ENCODE results near the gene METTL9. TPM values are rescaled to one million over a fixed set of nuclear protein-coding genes. Genes with fewer than 3 reads are reported as not detected.
"Not testable (repeated sequence)": the region's sequence is repeated elsewhere in the genome, so short reads cannot be mapped to it uniquely, and the experiment has no call there.

METTL9 gene
- total RNA-seq, 1 experiment from 2014 or later, result 67.6 TPM

GRCh38 chr16:21646721-21647561 is 47.6 kb downstream of the METTL9 start:
- H3K4me1 Mint-ChIP-seq (ENCODE audit: insufficient read depth, unreplicated experiment), result no peaks in the 10 kb centered on the region
- no peak for TF ChIP-seq CTCF (IDR thresholded peaks at IDR 0.05; ENCODE audit: unreplicated experiment)
- no peaks in the 10 kb centered on the region for H3K36me3 Mint-ChIP-seq (ENCODE audit: insufficient read depth, unreplicated experiment)
- no peaks in the 10 kb centered on the region for H3K27me3 Mint-ChIP-seq (ENCODE audit: insufficient read depth, unreplicated experiment)
- ChIA-PET CTCF (interaction anchor here (0.6 to 12.5 kb wide), 5 partner anchors 10 to 66 kb away, joined by 3 to 104 read pairs (median 3); no protein-coding TSS in a partner anchor), POLR2A (no interaction called here)
- H3K4me3 Mint-ChIP-seq (ENCODE audit: unreplicated experiment), result no peak overlapping the region
- H3K9me3 Mint-ChIP-seq (ENCODE audit: unreplicated experiment), result no peaks in the 10 kb centered on the region
- DNase-seq (ENCODE audit: unreplicated experiment), result no peak
- intact Hi-C loops (cut with micrococcal nuclease), result no loop called here
- no peak overlapping the region for H3K27ac Mint-ChIP-seq (ENCODE audit: low read depth, unreplicated experiment)
- BruUV-seq (replicated peaks), result no TSS peak

- H3K36me3 Mint-ChIP-seq (ENCODE audit: insufficient read depth, unreplicated experiment), result no peaks in the 10 kb centered on the region
- H3K9me3 Mint-ChIP-seq (ENCODE audit: unreplicated experiment), result no peaks in the 10 kb centered on the region
- H3K27me3 Mint-ChIP-seq (ENCODE audit: insufficient read depth, unreplicated experiment), result no peaks in the 10 kb centered on the region
- CTCF ChIA-PET, result interaction anchor here (0.6 to 12.5 kb wide), 4 partner anchors 9 to 61 kb away, joined by 3 to 104 read pairs (median 3); no protein-coding TSS in a partner anchor
- TF ChIP-seq CTCF (IDR thresholded peaks at IDR 0.05; ENCODE audit: unreplicated experiment), result no peak
- no peaks in the 10 kb centered on the region for H3K4me1 Mint-ChIP-seq (ENCODE audit: insufficient read depth, unreplicated experiment)
- H3K4me3 Mint-ChIP-seq (ENCODE audit: unreplicated experiment), result no peak overlapping the region
- no peak overlapping the region for H3K27ac Mint-ChIP-seq (ENCODE audit: low read depth, unreplicated experiment)
- intact Hi-C loops (cut with micrococcal nuclease), result no loop called here
- POLR2A ChIA-PET, result no interaction called here
- no peak for DNase-seq (ENCODE audit: unreplicated experiment)
- no TSS peak for BruUV-seq (replicated peaks)
Measured at GRCh38 chr16:21647562-21648164, 48.3 kb downstream of the METTL9 start.

- DNase-seq (ENCODE audit: unreplicated experiment); BruUV-seq (replicated peaks); H3K4me3 Mint-ChIP-seq (ENCODE audit: unreplicated experiment); POLR2A ChIA-PET; H3K36me3 Mint-ChIP-seq (ENCODE audit: insufficient read depth, unreplicated experiment); H3K27ac Mint-ChIP-seq (ENCODE audit: low read depth, unreplicated experiment); H3K9me3 Mint-ChIP-seq (ENCODE audit: unreplicated experiment); H3K27me3 Mint-ChIP-seq (ENCODE audit: insufficient read depth, unreplicated experiment); intact Hi-C loops (cut with micrococcal nuclease); H3K4me1 Mint-ChIP-seq (ENCODE audit: insufficient read depth, unreplicated experiment): not testable (repeated sequence)
- CTCF ChIA-PET, result interaction anchor here (0.6 to 12.5 kb wide), 5 partner anchors 7 to 1991 kb away, joined by 3 to 104 read pairs (median 4); partner anchors contain the start of gene PALB2
Measured at GRCh38 chr16:21649826-21650406, 50.5 kb downstream of the METTL9 start.

- no peak for TF ChIP-seq CTCF (IDR thresholded peaks at IDR 0.05; ENCODE audit: unreplicated experiment)
- Mint-ChIP-seq H3K27ac (ENCODE audit: low read depth, unreplicated experiment) (no peak overlapping the region), H3K4me3 (ENCODE audit: unreplicated experiment) (no peak overlapping the region), H3K27me3 (ENCODE audit: insufficient read depth, unreplicated experiment) (no peaks in the 10 kb centered on the region), H3K4me1 (ENCODE audit: insufficient read depth, unreplicated experiment) (no peaks in the 10 kb centered on the region), H3K36me3 (ENCODE audit: insufficient read depth, unreplicated experiment) (peaks cover 9% of the 10 kb centered on the region), H3K9me3 (ENCODE audit: unreplicated experiment) (no peaks in the 10 kb centered on the region)
- BruUV-seq (replicated peaks), result no TSS peak
- POLR2A ChIA-PET, result no interaction called here
- DNase-seq (ENCODE audit: unreplicated experiment), result no peak
- intact Hi-C loops (cut with micrococcal nuclease), result no loop called here
- CTCF ChIA-PET, result interaction anchor here (0.7 to 0.9 kb wide), 2 partner anchors 17 to 1990 kb away, joined by 3 read pairs; partner anchors contain the start of gene PALB2
Measured at GRCh38 chr16:21650521-21650920, 51.1 kb downstream of the METTL9 start.

All from MCF 10A (cell line).